HL-60 (cell line): Measurements from ENCODE around the gene ST6GALNAC4.

Experiments used
- DNase-seq, 2 experiments: peaks; one replicate each; pipeline ENCODE4 v3.0.0-alpha.2; 2010 to 2020; ENCODE audit warnings: low read depth in 1 of 2, low spot score in 1 of 2
- H3K27ac ChIP-seq: fragments of 250-450 bp; sonication (Bioruptor Pico); replicated peaks from 2 replicates; pipeline ENCODE4 v1.5.1; 2020; ENCODE audit warnings: mild to moderate bottlenecking, moderate library complexity
- H3K27me3 ChIP-seq: fragments of 250-450 bp; sonication (Bioruptor Pico); 2 replicates; pipeline ENCODE4 v1.5.1; 2021; ENCODE audit warnings: mild to moderate bottlenecking, moderate library complexity; ENCODE audit not compliant: insufficient read depth, poor library complexity, severe bottlenecking
- H3K4me3 ChIP-seq: replicated peaks from 2 replicates; pipeline ENCODE4 v1.5.1; 2011; ENCODE audit warnings: mild to moderate bottlenecking, control low read depth, low read length; ENCODE audit not compliant: insufficient read depth
- GABPA ChIP-seq: IDR thresholded peaks from 2 replicates; pipeline ENCODE4 v1.6.1; 2012; ENCODE audit warnings: low read depth
- POLR2AphosphoS5 ChIP-seq: IDR thresholded peaks from 2 replicates; pipeline ENCODE4 v1.6.1; 2012; ENCODE audit warnings: low read depth
- SPI1 ChIP-seq: IDR thresholded peaks from 2 replicates; pipeline ENCODE4 v1.6.1; 2012; ENCODE audit warnings: low read depth, mild to moderate bottlenecking, borderline replicate concordance
- TF ChIP-seq, protein P1 (sequence below): IDR thresholded peaks from one replicate; pipeline ENCODE4 v1.5.1; 2011; ENCODE audit warnings: low read length, control low read depth, inconsistent platforms; ENCODE audit not compliant: insufficient read depth
- TF ChIP-seq, protein P2 (sequence below): IDR thresholded peaks from 2 replicates; pipeline ENCODE4 v1.6.1; 2012; ENCODE audit warnings: low read depth; ENCODE audit not compliant: insufficient replicate concordance

The ST6GALNAC4 gene

DNA sequence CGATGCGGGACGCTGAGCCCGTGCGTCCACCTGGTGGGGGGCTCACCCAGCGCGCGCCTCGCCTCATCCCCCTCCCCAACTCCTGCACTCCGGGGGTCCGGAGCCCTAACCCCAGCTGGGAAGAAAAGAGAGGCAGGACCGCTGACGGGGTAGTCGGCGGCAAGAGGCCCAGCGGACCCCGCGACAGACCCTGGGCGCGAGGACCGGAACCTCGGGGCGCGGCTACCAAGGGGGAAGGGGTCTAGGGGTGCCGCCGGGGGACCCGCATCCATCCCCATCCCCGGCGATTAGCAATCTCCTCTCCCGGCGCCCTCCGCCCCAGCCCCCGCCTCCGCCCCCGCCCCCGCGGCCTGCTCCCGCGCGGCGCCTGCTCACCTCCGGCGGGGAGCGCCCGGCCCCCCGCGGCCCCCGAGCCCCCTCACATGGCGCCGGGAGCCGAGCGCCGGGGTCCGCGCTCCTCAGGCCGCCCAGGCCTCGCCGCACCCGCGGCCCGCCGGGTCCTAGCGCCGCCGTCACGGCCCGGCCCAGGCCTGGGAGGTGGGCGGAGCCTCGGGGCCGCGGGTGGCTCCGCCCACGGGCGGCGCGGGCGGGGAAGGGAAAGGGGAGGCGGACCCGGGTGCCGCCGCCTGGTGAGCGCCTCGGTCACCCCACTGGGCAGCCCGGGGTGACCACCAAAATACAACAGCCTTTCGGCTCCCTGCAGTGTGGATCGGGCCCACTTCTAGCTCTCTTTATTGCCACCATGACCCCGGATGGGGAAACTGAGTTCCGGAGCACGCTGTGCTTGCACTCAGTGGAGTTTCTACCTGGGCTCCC lies 17.5 kb downstream of the ST6GALNAC4 start, which contains the start of gene ST6GALNAC6:
Gene ST6GALNAC6, minus strand, starts transcription at position 476 of the 816 bp plus-strand sequence. CDS start 1,622 bp downstream, outside the sequence.
- DNase-seq, result peak; percentile 41 to 59
- TF ChIP-seq GABPA, result peak; percentile 39; the same call in 1 of the 2 replicates
- TF ChIP-seq, protein P1, sequence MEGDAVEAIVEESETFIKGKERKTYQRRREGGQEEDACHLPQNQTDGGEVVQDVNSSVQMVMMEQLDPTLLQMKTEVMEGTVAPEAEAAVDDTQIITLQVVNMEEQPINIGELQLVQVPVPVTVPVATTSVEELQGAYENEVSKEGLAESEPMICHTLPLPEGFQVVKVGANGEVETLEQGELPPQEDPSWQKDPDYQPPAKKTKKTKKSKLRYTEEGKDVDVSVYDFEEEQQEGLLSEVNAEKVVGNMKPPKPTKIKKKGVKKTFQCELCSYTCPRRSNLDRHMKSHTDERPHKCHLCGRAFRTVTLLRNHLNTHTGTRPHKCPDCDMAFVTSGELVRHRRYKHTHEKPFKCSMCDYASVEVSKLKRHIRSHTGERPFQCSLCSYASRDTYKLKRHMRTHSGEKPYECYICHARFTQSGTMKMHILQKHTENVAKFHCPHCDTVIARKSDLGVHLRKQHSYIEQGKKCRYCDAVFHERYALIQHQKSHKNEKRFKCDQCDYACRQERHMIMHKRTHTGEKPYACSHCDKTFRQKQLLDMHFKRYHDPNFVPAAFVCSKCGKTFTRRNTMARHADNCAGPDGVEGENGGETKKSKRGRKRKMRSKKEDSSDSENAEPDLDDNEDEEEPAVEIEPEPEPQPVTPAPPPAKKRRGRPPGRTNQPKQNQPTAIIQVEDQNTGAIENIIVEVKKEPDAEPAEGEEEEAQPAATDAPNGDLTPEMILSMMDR, result no peak
- H3K27me3 ChIP-seq, result no peaks in the 10 kb centered on the region
- peak within 1 kb of the TSS; percentile 9; the same call in 1 of the 2 replicates for H3K27ac ChIP-seq
- H3K4me3 ChIP-seq, result peak within 1 kb of the TSS; percentile 80

GRCh38 chr9:127898433-127899127 lies 18.3 kb downstream of the ST6GALNAC4 start:
- no peak for TF ChIP-seq POLR2AphosphoS5
- no peak for TF ChIP-seq GABPA
- TF ChIP-seq, protein P2, sequence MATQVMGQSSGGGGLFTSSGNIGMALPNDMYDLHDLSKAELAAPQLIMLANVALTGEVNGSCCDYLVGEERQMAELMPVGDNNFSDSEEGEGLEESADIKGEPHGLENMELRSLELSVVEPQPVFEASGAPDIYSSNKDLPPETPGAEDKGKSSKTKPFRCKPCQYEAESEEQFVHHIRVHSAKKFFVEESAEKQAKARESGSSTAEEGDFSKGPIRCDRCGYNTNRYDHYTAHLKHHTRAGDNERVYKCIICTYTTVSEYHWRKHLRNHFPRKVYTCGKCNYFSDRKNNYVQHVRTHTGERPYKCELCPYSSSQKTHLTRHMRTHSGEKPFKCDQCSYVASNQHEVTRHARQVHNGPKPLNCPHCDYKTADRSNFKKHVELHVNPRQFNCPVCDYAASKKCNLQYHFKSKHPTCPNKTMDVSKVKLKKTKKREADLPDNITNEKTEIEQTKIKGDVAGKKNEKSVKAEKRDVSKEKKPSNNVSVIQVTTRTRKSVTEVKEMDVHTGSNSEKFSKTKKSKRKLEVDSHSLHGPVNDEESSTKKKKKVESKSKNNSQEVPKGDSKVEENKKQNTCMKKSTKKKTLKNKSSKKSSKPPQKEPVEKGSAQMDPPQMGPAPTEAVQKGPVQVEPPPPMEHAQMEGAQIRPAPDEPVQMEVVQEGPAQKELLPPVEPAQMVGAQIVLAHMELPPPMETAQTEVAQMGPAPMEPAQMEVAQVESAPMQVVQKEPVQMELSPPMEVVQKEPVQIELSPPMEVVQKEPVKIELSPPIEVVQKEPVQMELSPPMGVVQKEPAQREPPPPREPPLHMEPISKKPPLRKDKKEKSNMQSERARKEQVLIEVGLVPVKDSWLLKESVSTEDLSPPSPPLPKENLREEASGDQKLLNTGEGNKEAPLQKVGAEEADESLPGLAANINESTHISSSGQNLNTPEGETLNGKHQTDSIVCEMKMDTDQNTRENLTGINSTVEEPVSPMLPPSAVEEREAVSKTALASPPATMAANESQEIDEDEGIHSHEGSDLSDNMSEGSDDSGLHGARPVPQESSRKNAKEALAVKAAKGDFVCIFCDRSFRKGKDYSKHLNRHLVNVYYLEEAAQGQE, result no peak
- TF ChIP-seq, protein P1, result no peak
- TF ChIP-seq SPI1, result no peak
- Histone ChIP-seq H3K27ac (no peak overlapping the region), H3K27me3 (no peaks in the 10 kb centered on the region), H3K4me3 (peak overlapping the region; percentile 80)
- no peak for DNase-seq

DNA sequence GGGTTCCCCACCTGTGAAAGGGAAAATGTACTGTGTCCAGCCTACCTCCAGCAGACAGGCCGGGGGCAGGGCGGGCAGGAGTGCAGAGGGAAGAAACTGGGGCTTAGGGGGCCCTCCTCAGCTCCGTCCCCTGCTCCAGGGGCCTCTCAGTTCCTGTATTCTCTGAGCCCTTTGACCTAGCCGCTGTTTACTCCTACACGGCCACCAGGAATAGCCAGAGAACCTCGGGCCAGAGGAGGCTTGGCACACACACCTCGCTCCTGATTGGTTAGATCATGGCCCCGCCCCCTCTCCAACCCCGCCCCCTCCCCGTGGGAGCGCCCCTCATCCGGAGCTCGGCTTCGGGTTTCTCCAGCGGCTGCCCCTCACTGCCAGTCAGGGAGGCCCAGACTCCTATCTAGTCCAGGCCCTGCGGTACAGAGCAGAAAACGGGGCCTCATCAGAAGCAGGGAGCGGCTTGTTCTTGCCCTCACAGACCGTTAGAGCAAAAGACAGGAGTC lies 19.6 kb downstream of the ST6GALNAC4 start:
- no peak for TF ChIP-seq SPI1
- TF ChIP-seq, protein P1, result no peak
- no peak for TF ChIP-seq POLR2AphosphoS5
- TF ChIP-seq, protein P2, result no peak
- no peak for TF ChIP-seq GABPA
- Histone ChIP-seq H3K27me3 (no peaks in the 10 kb centered on the region), H3K27ac (no peak overlapping the region), H3K4me3 (no peak overlapping the region)
- DNase-seq, result no peak
